WERI-Rb-1 (cell line): ENCODE measurements around the gene UGT2B10.

Source experiments
- DNase-seq: peaks from one replicate; pipeline ENCODE4 v3.0.0-alpha.2; 2020
- H3K27ac ChIP-seq: fragments of 250-450 bp; sonication (Bioruptor Pico); 2 replicates; pipeline ENCODE4 v1.5.1; 2020; ENCODE audit warnings: mild to moderate bottlenecking, moderate library complexity
- H3K27me3 ChIP-seq: fragments of 250-450 bp; sonication (Bioruptor Pico); 2 replicates; pipeline ENCODE4 v1.5.1; 2021; ENCODE audit warnings: mild to moderate bottlenecking, low read depth, moderate library complexity; ENCODE audit not compliant: insufficient read depth, severe bottlenecking
- H3K36me3 ChIP-seq: fragments of 250-450 bp; sonication (Bioruptor Pico); 2 replicates; pipeline ENCODE4 v1.5.1; 2020; ENCODE audit warnings: mild to moderate bottlenecking, moderate library complexity
- H3K4me3 ChIP-seq: 2 replicates; pipeline ENCODE4 v1.5.1; 2011; ENCODE audit warnings: low read depth, mild to moderate bottlenecking, control low read depth, low read length
- H3K9me3 ChIP-seq: fragments of 250-450 bp; sonication (Bioruptor Pico); 2 replicates; pipeline ENCODE4 v1.5.1; 2021; ENCODE audit warnings: mild to moderate bottlenecking, moderate library complexity; ENCODE audit not compliant: severe bottlenecking
- CTCF ChIP-seq: IDR thresholded peaks from 2 replicates; pipeline ENCODE4 v1.5.1; 2011; ENCODE audit warnings: low read depth, mild to moderate bottlenecking, control low read depth, inconsistent platforms, low read length

Gene UGT2B10

GRCh38 chr4:68877555-68877954 is 61.8 kb downstream of the UGT2B10 start:
- H3K27me3 ChIP-seq = no peaks in the 10 kb centered on the region
- H3K4me3 ChIP-seq = no peak overlapping the region
- TF ChIP-seq CTCF = no peak
- DNase-seq = no peak
- H3K27ac ChIP-seq = no peak overlapping the region
- H3K36me3 ChIP-seq = no peaks in the 10 kb centered on the region
- no peaks in the 10 kb centered on the region for H3K9me3 ChIP-seq

GRCh38 chr4:68878048-68878447 is 62.3 kb downstream of the UGT2B10 start:
- DNase-seq = no peak
- Histone ChIP-seq H3K4me3 (no peak overlapping the region), H3K27me3 (no peaks in the 10 kb centered on the region), H3K36me3 (no peaks in the 10 kb centered on the region), H3K27ac (no peak overlapping the region), H3K9me3 (no peaks in the 10 kb centered on the region)
- TF ChIP-seq CTCF = no peak
